Stimulated activated CD8-positive, alpha-beta memory T cell treated with anti-CD3 and anti-CD28 coated beads, Interleukin-12 subunit alpha, Interleukin-12 subunit beta, amount 100 ng/mL, for 1 hour (primary cell): ENCODE results near the gene TP53I13.

ENCODE experiments used
- DNase-seq: peaks from one replicate; pipeline ENCODE4 v3.0.0-alpha.2; 2020; ENCODE audit warnings: low read depth

The TP53I13 gene

DNA sequence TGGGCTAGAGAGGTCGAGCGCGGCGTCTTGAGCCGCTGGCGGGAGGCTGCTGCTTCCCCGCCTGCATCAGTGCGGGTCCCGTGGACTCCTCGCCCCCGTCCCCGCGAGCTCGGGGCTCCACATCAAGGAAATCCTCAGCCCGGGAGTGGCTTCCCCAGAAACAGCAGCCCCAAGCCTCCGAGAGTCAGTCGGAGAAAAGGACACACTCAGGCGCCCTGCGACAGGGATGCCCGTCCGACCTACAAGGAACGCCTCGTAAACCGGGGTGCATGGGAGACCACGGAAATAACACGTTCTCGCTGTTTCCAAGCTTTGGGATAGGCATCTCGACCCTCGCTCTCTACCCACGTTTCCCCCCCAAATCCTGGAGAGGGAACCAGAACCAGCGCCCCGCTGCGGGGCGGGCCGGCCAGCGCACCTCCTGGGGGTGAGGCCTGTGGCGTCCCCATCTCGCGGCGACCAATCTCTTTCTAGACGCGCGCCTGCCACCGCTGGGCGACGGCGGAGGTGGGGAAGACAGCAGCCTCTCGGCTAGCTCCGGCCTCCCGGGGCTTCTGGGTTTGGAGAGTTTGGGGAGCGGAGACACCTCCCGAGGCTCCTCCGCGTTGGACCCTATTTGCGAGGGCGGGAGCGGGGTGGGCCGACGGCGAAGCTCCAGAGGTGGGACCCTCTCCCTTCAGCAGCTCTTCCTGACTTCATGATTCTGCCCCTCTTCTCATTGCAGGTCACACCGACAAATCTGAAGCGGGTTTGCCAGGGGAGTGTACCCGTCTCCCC, 759 bp upstream of the TP53I13 start:
- DNase-seq, result peak; percentile 55

DNA sequence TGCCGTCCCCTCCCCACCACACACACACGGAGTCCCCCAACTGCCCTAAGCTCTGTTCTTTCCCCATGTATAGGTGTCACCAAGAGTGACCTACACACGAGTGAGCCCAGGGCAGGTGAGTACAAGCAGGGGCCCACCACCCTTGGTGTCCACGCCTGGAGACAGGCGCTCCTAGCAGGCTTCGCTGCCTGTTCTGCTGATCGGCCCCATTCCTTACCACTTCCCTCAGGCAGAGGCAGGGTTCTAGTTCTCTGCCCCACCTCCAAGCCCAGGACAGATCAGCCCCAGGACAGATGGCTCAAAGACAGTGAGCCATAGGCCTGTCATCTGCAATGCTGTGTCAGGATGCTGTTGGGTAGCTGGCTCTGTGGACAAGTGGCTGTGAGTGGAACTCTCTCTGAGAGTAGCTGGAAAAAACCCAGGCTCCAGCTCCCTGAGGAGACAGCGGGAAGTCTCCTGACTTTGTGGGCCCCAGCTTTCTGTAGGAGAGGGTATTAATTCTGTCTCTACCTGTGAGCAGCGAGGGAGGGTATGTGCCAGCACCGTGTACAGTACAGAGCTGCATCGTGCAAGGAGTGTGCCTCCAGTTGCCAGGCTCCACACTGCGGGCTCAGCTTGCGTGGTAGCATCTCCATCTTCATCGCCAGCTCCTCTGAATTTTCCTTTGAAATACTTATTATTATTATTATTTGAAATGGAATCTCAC, 897 bp downstream of the TP53I13 start:
- no peak for DNase-seq

DNA sequence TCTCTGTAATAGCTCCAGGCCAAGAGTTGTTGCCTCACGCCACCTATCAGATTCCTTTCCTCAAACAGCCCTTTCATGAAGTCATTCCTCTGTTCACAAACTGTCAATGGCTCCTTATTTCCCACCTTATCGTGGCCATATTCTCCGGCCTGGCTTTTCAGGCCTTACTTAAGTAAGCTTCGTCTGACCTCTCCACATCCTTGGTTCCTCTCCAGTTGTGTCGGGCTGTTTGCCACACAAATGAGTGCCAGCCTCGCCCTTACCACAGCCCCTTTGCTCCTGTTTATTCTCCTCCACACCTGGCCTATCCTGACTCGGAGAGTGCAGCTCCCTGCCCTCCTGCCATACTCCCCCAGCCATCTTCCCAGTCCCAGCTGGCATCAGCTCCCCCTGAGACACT, 2.0 kb downstream of the TP53I13 start:
- DNase-seq, result no peak

DNA sequence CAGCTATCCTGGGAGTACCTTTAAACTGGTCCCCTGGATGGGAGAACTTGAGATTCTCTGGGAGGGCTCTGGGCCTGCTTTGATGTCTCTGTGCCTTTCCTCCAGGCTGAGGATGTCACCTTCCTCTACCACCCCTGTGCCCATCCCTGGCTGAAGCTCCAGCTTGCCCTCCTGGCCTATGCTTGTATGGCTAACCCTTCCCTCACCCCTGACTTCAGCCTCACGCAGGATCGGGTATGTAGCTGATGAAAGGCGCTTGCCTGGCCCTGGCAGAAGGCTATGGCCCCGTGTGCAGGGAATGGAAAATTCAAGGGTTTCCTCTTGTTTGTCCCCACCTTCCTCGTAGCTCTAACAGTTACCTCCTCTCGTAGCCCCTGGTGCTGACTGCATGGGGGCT, 3.0 kb downstream of the TP53I13 start:
- DNase-seq, result no peak

DNA sequence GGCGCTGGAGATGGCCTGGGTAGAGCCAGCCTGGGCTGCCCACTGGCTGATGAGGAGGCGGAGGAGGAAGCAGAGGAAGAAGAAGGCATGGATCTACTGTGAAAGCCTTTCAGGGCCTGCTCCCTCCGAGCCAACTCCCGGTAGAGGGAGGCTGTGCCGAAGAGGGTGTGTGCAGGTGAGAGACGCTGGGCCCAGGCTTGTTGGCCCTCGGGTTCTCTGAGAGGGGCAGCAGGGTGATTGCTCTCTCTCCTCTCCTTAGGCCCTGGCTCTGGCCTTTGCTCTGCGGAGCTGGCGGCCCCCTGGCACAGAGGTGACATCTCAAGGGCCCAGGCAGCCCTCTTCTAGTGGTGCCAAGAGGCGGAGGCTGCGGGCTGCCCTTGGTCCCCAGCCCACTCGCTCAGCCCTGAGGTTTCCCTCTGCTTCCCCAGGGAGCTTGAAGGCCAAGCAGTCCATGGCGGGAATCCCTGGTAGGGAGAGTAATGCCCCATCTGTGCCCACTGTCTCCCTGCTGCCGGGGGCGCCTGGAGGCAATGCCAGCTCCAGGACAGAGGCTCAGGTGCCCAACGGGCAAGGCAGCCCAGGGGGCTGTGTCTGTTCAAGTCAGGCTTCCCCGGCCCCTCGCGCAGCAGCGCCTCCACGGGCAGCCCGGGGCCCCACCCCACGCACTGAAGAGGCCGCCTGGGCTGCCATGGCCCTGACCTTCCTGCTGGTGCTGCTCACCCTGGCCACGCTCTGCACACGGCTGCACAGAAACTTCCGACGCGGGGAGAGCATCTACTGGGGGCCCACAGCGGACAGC, 3.6 kb downstream of the TP53I13 start:
- DNase-seq, result no peak

DNA sequence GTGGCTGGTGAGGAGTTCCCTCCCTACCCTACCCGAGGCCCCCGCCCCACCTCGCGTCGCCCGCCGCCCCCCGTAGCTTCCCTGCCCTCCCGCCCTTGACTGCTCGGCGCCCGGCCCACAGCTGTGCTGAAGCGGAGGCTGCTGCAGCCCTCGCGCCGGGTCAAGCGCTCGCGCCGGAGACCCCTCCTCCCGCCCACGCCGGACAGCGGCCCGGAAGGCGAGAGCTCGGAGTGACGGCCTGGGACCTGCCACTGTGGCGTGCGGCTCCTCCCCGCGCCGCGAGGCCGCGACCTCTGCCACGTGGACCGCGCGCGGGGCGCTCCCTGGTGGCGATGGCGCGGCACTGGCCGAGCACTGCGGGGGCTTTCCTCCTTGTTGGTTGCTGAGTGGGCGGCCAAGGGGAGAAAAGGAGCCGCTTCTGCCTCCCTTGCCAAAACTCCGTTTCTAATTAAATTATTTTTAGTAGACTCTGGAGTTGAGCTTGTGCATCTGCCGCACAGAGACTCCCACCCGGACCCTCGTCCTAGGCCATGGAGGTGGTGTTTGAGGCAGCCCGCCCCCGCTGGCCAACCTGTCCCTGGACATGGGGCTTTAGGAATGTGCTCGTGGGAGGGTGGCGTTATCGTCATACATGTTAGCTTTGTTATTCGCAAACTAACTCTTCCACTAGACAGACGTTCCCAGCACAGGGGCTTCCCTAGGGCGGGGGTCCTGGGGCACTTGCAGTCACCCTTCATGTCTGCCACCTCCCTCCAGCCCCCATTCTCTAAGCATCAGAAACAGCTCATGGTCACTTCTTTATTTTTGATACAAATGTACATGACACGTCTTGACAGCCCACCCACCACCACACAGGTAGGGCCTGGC, 4.4 kb downstream of the TP53I13 start:
- peak; percentile 30 for DNase-seq

DNA sequence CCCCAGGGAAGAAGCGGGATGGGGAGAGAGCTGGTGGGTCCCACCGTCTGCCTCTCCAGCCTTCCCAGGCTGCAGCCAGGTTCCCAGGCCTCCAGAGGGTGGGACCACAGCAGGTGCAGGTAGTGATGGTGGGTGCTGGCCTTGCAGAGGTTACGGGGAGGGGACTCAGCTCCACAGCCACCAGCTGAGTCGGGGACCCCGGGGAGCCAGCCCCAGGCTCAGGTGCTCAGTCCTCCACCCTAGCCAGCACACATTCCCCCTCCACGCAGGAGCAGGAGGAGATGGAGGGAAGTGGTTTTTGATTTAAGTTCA, 5.0 kb downstream of the TP53I13 start:
- no peak for DNase-seq

DNA sequence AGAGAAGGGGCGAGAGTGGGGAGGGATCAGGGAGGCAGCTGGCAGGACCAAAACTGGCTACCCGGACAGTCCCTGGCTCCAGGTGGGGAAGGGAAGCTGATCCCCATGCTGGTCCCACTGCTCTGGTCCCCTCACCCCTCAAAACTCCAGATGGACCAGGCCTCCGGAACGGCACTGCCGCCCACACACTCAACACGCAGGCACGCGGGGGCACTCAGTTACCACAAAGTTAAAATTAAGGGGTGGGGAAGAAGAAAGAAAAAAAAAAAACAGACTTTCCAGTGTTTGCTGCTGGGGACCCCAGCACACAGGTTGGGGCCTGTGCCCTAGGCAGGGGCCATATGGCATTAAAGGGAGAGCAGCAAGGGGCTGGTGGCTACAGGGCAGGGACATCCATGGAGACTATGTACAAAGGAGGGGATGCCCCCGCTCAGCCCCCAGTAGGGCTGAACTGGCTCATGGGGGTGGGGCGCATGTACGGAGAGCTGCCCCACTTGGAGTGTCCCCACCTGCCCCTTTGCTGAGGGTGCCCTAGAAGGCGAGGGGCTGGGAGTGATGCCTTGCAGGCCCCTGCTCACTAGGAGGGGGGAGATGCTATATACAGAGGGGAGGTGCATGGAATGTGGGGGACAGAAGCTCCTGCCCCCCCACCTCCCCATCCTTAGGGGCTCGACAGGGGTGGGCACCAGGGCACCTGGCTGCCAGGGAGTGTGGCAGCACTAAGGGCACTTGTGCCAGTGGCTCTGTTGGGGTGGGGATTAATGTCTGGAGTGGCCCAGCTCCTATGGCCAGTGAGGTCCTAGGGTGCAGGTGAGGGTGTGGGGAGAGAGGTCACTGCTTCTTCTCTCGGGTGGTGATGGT, 5.6 kb downstream of the TP53I13 start:
- DNase-seq, result no peak

DNA sequence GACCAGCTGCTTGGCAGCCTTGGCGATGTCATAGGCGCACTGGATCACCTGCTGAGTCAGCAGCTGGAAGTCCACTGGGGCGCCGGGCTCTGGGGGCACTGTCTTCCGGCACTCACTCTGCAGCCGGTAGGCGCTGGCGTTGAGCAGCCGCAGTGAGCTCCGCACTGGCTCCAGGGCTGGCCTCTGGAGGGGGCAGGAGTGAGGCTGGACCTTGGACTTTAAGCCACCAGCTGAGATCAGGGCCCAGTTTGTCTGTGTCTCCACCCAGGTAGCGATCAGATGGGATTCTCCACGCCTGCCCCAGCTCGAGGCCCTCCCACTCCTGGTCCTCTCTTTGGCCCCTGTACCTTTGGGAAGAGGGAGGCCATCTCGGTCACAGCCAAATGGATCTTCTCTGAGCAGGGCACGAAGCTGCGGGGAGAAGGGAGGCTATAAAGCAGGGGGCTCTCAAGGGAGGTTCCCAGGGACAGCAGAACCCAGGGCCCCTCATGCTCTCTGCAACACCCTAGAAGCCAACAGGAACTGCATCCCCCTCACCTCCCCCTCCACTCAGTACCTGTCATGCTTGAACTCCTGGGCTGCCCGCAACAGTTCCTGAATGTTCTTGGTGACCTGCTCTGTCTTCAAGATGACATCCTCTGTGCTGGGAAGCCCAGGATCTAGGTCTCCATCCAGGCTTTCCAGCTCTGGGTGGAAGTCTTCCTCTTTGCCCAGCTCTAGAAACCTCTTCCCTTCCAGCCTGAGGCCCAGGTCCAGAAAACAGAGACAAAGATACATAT, 6.4 kb downstream of the TP53I13 start:
- DNase-seq, result no peak

DNA sequence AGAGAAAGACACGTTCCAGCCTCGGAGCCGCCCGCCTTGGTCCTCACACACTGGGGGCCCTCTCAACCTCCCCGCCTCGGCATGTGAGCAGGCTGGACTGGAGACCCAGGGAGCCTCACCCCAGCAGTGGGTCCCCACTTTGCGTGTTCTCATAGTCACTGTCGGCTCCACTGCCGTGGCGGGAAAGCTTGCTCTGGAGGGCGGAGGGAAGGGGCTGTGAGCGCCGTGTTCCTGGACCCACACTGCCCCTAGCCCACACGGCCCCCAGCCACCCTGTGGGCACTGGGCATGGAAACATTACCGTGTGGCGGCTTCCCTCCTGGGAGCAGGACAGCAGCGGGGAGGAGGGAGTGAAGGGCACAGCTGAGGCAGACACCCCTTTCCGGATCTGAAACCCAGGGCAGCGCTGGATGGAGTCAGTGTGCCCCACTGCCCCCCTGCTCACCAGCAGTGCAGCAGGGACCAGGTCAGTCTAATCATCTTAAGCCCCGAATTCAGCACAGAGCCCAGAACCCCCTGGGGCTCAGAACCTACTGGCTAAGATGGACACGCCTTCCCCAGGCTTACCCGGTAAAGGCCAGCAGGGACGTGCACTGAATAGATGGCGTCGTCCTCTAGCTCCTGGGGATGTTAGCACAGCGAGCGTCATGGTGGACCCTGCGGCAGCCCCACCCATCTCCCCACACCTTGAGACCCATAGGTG, 7.2 kb downstream of the TP53I13 start:
- no peak for DNase-seq

DNA sequence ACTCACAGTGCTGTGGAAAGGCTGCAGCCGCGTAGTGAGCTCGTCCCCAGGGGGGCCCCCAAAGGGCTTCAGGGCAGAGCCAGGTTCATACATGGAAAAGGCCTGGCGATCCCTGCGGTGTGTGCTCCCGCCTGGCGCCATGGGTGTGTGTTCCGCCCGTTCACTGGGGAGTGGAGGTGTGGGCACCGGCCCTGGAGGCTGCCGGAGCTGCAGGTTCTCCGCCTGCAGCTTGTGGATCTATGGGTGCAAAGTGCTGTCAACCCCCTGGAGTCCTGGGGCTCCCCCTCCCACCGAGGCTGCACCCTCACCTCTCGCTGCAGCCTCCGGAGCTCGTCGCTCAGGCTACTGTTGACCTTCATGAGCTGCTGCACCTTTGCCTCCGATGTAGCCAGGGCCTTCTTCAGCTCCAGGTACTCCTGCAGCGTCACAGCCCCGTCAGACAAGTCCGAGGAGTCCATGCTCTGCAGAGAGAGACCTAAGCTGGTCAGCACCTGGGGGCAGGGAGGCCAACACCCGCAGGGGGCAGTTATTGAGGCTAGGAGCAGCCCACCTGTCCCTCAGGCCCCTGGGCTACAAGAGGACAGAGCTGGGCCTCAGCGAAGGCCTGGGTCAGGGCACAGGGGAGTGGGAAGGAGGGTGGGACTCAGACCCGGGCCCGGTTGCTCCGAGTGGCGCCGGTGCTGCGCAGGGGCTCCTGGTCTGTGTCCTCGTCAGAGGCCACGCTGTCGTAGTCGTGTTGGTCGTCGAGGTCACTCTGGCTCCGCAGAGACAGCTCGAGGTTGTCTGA, 7.9 kb downstream of the TP53I13 start:
- no peak for DNase-seq

DNA sequence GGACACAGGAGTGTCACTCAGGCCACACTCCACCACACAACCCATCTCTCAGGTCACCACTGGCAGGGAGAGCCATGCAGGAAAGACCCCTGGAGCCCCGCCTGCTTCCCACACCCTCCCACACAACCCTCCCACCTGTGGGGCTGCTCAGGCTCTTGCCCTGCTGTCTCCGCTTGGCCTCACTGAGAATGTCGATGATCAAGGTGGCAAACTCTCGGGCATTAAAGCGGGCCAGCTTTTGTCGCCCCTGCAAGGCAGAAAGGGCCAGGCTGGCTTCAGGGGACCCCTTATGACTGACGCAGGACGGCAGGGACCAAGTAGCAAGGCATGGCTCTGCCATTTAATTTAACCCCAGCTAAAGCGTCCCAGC, 8.5 kb downstream of the TP53I13 start:
- DNase-seq, result no peak

DNA sequence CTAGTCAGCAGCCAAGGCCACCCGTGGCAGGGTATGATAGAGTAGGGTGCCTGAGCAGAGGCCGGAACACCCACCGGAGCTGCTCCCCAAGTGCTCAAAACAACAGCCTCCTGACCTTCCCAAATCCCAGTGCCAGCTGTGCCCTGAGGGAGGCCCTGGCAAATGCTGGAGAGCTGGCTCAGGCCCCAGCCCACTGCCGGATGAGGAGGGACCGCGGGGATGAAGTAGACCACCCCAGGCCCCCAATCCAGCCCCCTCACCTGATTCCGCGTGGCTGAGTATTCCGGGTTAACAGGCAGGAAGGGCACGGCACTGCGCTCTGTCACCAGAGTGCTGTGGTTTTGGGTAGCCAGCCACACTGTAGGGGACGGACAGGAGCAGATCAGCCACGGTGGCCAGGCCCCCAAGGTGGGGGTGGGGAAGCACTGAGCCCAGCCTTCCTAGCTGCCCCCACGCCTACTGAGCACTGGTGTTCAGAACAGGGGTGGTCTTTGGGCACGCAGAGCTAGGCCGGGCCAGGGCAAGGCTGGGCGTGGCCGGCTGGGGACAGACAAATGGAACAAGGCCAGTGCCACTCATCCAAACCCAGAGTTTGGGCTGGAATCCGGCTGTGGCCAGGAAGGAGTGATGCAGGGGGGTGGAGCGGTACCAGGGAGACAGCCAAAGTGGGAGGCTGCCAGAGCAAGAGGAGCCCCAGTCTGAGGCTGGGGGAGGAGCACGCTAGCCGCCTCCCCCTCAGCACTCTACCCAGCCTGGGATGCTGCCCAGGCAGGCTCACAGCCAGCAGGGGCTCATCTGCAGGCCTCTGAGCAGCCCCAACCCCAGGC, 9.1 kb downstream of the TP53I13 start:
- DNase-seq, result no peak

DNA sequence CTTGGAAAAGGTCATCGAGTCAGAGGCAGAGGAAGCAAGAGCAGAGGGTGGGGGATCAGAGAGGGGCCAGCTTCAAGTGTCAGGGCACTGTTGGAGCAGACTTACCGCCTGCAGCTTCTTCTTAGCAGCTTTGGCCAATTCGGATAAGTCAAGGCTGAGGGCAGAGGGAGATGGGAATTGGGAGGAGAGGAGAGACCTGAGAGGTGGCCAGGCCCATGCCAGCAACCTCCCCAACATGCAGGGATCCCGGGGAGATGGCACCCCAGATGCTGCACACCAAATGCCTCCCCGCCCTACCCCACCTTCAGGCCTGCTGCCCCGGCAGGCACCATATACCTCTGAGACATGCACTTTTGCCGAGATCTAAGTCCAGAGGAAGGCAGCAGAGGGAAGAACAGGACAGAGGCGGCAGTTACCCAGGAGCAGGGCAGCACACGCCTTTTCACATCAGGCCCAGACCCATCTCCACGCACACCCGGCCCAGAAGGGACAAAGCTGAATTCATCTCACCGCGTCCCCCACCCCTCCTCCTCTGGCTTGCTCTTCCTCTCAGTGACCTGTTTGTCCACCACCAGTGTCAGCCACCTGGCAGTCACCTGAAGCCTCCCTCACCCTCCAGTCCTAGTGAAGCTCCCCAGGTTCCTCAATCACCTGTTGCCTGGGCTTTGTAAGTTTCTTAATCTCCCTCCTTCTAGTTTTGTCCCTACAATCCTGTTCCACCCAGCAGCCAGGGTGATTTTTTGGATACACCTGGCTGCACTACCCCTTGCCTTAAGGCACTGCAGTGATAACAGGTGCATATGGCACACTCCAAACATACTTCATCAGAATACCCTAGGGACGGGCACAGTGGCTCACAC, 10.4 kb downstream of the TP53I13 start:
- DNase-seq, result no peak

DNA sequence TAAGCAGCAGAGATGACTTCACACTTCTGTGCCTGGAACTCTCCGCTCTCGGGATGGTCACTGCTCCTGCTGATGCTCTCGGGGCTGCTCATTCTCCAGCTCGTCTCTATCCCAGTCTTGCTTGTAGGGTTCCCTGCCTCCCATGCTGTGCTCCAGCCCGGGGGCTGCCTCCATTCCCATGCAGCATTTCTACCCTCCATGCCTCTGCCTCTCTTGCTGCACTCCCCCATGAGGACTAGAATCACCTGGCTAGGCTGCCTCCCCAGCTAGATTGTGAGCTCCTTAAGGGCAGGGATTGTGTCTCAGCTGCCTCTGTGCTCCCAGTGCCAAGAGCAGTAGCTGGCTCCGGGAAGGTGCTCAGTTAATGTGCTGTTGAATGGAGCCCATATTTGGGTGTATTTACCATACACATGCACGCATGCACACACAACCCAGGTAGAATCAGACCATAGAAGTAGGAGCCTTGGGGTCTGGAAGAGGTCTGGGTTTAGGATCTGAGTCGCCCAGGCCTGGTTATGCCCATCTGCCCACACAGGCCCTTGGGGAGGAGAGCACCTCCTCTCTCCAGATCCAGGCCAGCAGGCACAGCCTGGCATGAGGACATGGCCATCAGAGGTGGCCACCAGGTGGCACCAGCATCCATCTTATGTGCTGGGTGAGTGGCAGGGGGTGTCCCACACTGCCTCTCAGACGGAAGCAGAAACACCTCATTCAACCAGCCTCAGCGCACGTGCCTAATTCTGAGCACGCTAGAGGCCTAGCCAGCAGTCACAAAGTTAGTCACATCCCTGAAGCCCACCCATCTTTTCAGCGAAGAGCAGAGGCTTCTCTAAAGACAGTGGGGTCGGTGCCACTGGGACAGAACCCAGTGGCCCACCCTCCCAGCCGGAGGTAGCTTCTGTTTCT, 11.6 kb downstream of the TP53I13 start:
- DNase-seq, result peak; percentile 81
